ENCODE data around the gene PRMT3. TPM values are rescaled to one million over a fixed set of nuclear protein-coding genes. Genes with fewer than 3 reads are reported as not detected.
A peak's percentile ranks its signal among the peaks of the same experiment; 100 is the strongest.
"Not testable (repeated sequence)": the region's sequence is repeated elsewhere in the genome, so short reads cannot be mapped to it uniquely, and the experiment has no call there.

PRMT3 gene
- total RNA-seq, 1 donor from 2014 or later = 13.3 TPM

- intact Hi-C loops (cut with DNase I) = no loop called here
- ATAC-seq (no peak), DNase-seq (ENCODE audit: missing footprints) (no peak)
Observed at GRCh38 chr11:20369826-20370225, 17.7 kb upstream of the PRMT3 start.

- DNase-seq (ENCODE audit: missing footprints) = no peak
- intact Hi-C loops (cut with DNase I) = no loop called here
- no peak for ATAC-seq
Observed at GRCh38 chr11:20372081-20372626, 15.4 kb upstream of the PRMT3 start.

GRCh38 chr11:20373147-20373546 is 14.4 kb upstream of the PRMT3 start:
- intact Hi-C loops (cut with DNase I) = no loop called here
- ATAC-seq = no peak
- DNase-seq (ENCODE audit: missing footprints) = no peak

GRCh38 chr11:20373568-20374209 is 13.8 kb upstream of the PRMT3 start:
- DNase-seq (ENCODE audit: missing footprints) (no peak), ATAC-seq (no peak)

GRCh38 chr11:20374741-20375300 is 12.7 kb upstream of the PRMT3 start:
- intact Hi-C loops (cut with DNase I) = no loop called here
- no peak for DNase-seq (ENCODE audit: missing footprints)
- ATAC-seq = no peak

More at GRCh38 chr11:20373568-20374209, 13.8 kb upstream of the PRMT3 start:
- intact Hi-C loops (cut with DNase I) = no loop called here

- DNase-seq (ENCODE audit: missing footprints) (no peak), ATAC-seq (no peak)
- intact Hi-C loops (cut with DNase I) = no loop called here
Observed at GRCh38 chr11:20376162-20376730, 11.3 kb upstream of the PRMT3 start.

GRCh38 chr11:20385996-20386395 is 1.5 kb upstream of the PRMT3 start:
- intact Hi-C loops (cut with DNase I) = loop anchor here (2.0 kb wide), 1 partner anchor 225 kb away; no protein-coding TSS in a partner anchor
- not testable (repeated sequence) for ATAC-seq; DNase-seq (ENCODE audit: missing footprints)

GRCh38 chr11:20388096-20389055 is 860 bp downstream of the PRMT3 start:
- ATAC-seq = no peak
- no peak for DNase-seq (ENCODE audit: missing footprints)
- intact Hi-C loops (cut with DNase I) = no loop called here

GRCh38 chr11:20397281-20397680 is 9.8 kb downstream of the PRMT3 start:
- intact Hi-C loops (cut with DNase I) = loop anchor here (1.0 kb wide), 1 partner anchor 213 kb away; no protein-coding TSS in a partner anchor
- ATAC-seq (peak; percentile 44), DNase-seq (ENCODE audit: missing footprints) (no peak)

- ATAC-seq (no peak), DNase-seq (ENCODE audit: missing footprints) (no peak)
- intact Hi-C loops (cut with DNase I) = no loop called here
Observed at GRCh38 chr11:20399498-20399897, 12.0 kb downstream of the PRMT3 start.

GRCh38 chr11:20403059-20403458 is 15.5 kb downstream of the PRMT3 start:
- intact Hi-C loops (cut with DNase I) = no loop called here
- DNase-seq (ENCODE audit: missing footprints) (no peak), ATAC-seq (no peak)

GRCh38 chr11:20406484-20406883 is 19.0 kb downstream of the PRMT3 start:
- intact Hi-C loops (cut with DNase I) = no loop called here
- DNase-seq (ENCODE audit: missing footprints) (no peak), ATAC-seq (no peak)

- intact Hi-C loops (cut with DNase I) = no loop called here
- ATAC-seq = no peak
- DNase-seq (ENCODE audit: missing footprints) = no peak
Observed at GRCh38 chr11:20407344-20407743, 19.8 kb downstream of the PRMT3 start.

- intact Hi-C loops (cut with DNase I) = no loop called here
- DNase-seq (ENCODE audit: missing footprints) (no peak), ATAC-seq (no peak)
Observed at GRCh38 chr11:20415432-20415831, 27.9 kb downstream of the PRMT3 start.

- DNase-seq (ENCODE audit: missing footprints) (no peak), ATAC-seq (no peak)
- intact Hi-C loops (cut with DNase I) = no loop called here
Observed at GRCh38 chr11:20417771-20418170, 30.3 kb downstream of the PRMT3 start.

GRCh38 chr11:20421946-20422345 is 34.4 kb downstream of the PRMT3 start:
- no peak for ATAC-seq
- intact Hi-C loops (cut with DNase I) = no loop called here
- DNase-seq (ENCODE audit: missing footprints) = no peak

- DNase-seq (ENCODE audit: missing footprints) = no peak
- intact Hi-C loops (cut with DNase I) = no loop called here
- ATAC-seq = no peak
Observed at GRCh38 chr11:20429216-20429615, 41.7 kb downstream of the PRMT3 start.

- ATAC-seq (no peak), DNase-seq (ENCODE audit: missing footprints) (no peak)
- intact Hi-C loops (cut with DNase I) = no loop called here
Observed at GRCh38 chr11:20438637-20439036, 51.1 kb downstream of the PRMT3 start.

GRCh38 chr11:20443596-20443995 is 56.1 kb downstream of the PRMT3 start:
- intact Hi-C loops (cut with DNase I) = no loop called here
- ATAC-seq (no peak), DNase-seq (ENCODE audit: missing footprints) (no peak)
